ENCODE measurements around the gene FAM107B. TPM values are rescaled to one million over a fixed set of nuclear protein-coding genes. Genes with fewer than 3 reads are reported as not detected.

The FAM107B gene
- total and polyA plus RNA-seq, 2 donors (not counting 3 experiments of a cell fraction or from before 2014, with no cell fraction given): 39.2 to 176 TPM

- TF ChIP-seq JUN (IDR thresholded peaks at IDR 0.05; ENCODE audit: borderline replicate concordance, insufficient read depth, insufficient read length, low read depth): peak; percentile 76
- TF ChIP-seq EZH2 (IDR thresholded peaks at IDR 0.05; ENCODE audit: borderline replicate concordance, low read depth, low read length, severe bottlenecking): no peak
- peak; percentile 16 for TF ChIP-seq POLR2AphosphoS5 (IDR thresholded peaks at IDR 0.05; ENCODE audit: insufficient read depth, low read depth, low read length)
- peak; percentile 92 for TF ChIP-seq FOS (IDR thresholded peaks at IDR 0.05; ENCODE audit: borderline replicate concordance, insufficient read depth, low read length)
- TF ChIP-seq, protein P1, sequence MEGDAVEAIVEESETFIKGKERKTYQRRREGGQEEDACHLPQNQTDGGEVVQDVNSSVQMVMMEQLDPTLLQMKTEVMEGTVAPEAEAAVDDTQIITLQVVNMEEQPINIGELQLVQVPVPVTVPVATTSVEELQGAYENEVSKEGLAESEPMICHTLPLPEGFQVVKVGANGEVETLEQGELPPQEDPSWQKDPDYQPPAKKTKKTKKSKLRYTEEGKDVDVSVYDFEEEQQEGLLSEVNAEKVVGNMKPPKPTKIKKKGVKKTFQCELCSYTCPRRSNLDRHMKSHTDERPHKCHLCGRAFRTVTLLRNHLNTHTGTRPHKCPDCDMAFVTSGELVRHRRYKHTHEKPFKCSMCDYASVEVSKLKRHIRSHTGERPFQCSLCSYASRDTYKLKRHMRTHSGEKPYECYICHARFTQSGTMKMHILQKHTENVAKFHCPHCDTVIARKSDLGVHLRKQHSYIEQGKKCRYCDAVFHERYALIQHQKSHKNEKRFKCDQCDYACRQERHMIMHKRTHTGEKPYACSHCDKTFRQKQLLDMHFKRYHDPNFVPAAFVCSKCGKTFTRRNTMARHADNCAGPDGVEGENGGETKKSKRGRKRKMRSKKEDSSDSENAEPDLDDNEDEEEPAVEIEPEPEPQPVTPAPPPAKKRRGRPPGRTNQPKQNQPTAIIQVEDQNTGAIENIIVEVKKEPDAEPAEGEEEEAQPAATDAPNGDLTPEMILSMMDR (IDR thresholded peaks at IDR 0.05; ENCODE audit: extremely low read depth in 1 of 2, insufficient read depth in 1 of 2, low read depth in 1 of 2, low read length in 2 of 2): peak in 1 of 2 donors; percentile 1
- ChIA-PET CTCF (interaction anchor here (0.6 to 1.6 kb wide), 5 partner anchors 13 to 237 kb away, joined by 3 to 6 read pairs (median 3); no protein-coding TSS in a partner anchor), POLR2A (no interaction called here)
- Histone ChIP-seq H3K36me3 (ENCODE audit: control insufficient read depth in 2 of 2, extremely low read depth in 1 of 2, insufficient read depth in 2 of 2, low read length in 2 of 2) (peaks cover 14 to 17% of the 10 kb centered on the region in 2 experiments), H3K4me2 (ENCODE audit: insufficient read depth, low read length) (peak overlapping the region; percentile 98), H3K4me3 (replicated peaks in 1 of 3; ENCODE audit: insufficient read depth in 1 of 3, low read depth in 1 of 3, low read length in 3 of 3) (peak overlapping the region; percentile 76 to 93 (median 84)), H3K27ac (ENCODE audit: insufficient read depth, low read depth, low read length) (peak overlapping the region; percentile 70), H3K9ac (replicated peaks; ENCODE audit: extremely low read depth, insufficient read depth, low read length) (peak overlapping the region; percentile 92), H3K4me1 (ENCODE audit: control insufficient read depth, extremely low read depth, insufficient read depth, low read length) (peaks cover 27% of the 10 kb centered on the region), H3K79me2 (ENCODE audit: control insufficient read depth, insufficient read depth, low read length) (peaks cover 68% of the 10 kb centered on the region), H4K20me1 (replicated peaks; ENCODE audit: control insufficient read depth, extremely low read depth, insufficient read depth, low read length) (peaks cover 5% of the 10 kb centered on the region), H3K9me3 (replicated peaks; ENCODE audit: control insufficient read depth, insufficient read depth, low read length) (no peaks in the 10 kb centered on the region), H2AFZ (ENCODE audit: low read depth, low read length) (no peak overlapping the region), H3K9me1 (replicated peaks; ENCODE audit: control insufficient read depth, extremely low read depth, insufficient read depth, low read length) (no peaks in the 10 kb centered on the region), H3K27me3 (ENCODE audit: control insufficient read depth in 2 of 2, insufficient read depth in 2 of 2, low read length in 2 of 2) (no peaks in the 10 kb centered on the region)
- intact Hi-C loops (cut with micrococcal nuclease) (loop anchor here (1.0 to 10.0 kb wide), 5 partner anchors 14 to 353 kb away; partner anchors contain the start of genes DCLRE1C and MEIG1), dilution Hi-C loops (cut with MboI; ENCODE audit: extremely low pct_ligation_motif_present, low sequenced_read_pairs) (no loop called here)
- BruUV-seq (replicated peaks): no TSS peak
- FAIRE-seq (peak; percentile 96), DNase-seq (ENCODE audit: low read depth, low spot score) (peak; percentile 76)
Observed at GRCh38 chr10:14601872-14602725, 172.6 kb downstream of the FAM107B start.

Measured in endothelial cell of umbilical vein (primary cell).